NCI-H128 (cell line): Measurements from ENCODE around the gene FAM171A2.
A peak's percentile ranks its signal among the peaks of the same experiment; 100 is the strongest.
"Not testable (repeated sequence)": the region's sequence is repeated elsewhere in the genome, so short reads cannot be mapped to it uniquely, and the experiment has no call there.

Experiments used
- DNase-seq: peaks from one replicate; lab custom pipeline; 2025; ENCODE audit not compliant: unreplicated experiment; lab: John Stamatoyannopoulos, UW

The FAM171A2 gene

DNA sequence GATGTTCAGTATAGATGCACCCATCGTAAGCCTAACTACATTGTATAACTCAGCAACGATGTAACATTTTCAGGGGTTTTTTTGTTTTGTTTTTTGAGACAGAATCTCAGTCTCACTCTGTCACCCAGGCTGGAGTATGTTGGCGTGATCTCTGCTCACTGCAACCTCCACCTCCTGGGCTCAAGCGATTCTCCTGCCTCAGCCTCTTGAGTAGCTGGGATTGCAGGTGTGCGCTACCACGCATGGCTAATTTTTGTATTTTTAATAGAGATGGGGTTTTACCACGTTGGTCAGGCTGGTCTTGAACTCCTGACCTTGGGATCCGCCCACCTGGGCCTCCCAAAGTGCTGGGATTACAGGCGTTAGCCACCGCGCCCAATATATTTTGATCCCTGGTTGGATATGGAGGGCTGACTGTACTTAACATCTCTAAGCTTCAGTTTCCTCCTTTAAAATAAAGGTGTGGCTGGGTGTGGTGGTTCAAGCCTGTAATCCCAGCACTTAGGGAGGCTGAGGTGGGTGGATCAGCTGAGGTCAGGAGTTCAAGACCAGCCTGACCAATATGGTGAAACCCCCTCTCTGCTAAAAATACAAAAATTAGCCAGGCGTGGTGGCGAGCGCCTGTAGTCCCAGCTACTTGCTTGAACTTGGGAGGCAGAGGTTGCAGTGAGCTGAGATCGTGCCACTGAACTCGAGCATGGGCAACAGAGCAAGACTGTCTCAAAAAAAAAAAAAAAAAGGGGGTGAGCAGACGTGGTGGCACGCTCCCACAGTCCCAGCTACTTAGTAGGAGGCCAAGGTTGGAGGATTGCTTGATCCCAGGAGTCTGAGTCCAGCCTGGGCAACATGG lies 16.2 kb downstream of the FAM171A2 start:
- not testable (repeated sequence) for DNase-seq

DNA sequence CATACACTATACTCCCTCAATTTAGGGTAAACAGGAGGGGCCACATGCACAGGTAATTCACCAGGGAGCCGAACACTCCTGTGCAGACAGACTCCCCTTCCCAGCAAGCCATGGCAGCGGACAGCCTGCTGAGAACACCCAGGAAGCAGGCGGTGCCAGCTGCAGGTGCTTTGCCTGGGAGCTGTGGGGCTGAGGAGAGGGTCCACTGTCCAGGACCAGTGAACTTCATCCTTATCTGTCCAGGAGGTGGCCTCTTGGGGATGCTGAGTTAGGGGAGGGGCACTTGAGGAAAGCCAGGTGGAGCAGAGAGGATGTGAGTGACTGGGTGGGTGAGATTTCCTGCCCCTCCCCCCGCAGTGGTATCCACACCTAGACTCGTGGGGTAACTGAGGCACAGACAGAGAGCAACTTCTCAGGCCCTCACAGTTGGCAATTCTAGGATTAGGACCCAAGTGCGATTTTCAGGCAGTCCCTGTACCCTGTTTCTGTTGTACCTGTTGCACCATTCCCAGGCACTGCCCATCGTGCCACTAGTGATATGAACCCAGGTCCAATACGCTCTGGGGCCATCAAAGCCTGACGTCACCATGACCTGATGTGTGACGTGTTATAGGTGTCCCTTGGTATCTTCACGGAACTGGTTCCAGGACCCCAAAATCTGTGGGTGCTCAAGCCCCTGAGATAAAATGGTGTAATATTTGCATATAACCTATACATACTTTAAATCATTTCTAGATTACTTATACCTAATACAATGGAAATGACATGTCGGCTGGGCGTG lies 17.4 kb downstream of the FAM171A2 start:
- no peak for DNase-seq

DNA sequence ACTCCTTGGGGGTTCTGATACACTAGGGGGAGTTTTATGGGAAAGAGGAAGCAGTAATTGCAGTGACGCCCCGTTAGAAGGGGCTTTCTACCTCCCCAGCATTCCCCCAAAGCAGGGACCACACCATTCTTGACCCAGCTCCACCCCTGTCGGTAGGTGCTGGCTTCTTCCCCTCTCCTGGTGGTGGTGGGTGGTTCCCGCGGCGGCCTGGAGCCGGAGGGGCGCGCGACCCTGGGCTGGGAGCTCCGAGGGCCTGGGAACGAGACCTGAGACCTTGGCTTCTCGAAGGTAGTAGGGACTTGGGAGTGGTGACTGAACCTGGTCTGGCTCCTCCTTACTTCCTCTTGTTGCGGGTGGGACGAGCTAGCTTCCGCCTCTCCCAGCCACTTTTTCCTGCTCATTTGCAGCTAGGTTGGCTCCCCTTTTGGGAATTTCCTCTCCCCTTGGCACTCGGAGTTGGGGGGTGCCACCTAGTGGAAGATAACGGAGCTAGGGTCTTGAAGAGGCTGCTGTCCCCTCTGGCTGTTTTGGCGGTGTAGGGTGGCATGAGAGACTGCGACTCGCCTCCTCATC lies 18.1 kb downstream of the FAM171A2 start:
- DNase-seq = peak; percentile 51

DNA sequence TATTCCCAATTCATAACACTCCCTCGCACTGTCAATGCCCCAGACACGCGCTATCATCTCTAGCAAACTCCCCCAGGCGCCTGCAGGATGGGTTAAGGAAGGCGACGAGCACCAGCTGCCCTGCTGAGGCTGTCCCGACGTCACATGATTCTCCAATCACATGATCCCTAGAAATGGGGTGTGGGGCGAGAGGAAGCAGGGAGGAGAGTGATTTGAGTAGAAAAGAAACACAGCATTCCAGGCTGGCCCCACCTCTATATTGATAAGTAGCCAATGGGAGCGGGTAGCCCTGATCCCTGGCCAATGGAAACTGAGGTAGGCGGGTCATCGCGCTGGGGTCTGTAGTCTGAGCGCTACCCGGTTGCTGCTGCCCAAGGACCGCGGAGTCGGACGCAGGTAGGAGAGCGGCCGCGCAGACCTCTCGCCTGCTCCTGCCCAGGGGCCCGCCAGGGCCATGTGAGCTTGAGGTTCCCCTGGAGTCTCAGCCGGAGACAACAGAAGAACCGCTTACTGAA lies 18.7 kb downstream of the FAM171A2 start, which contains the start of gene GRN:
GRN (plus strand) TSS at position 364 of the 515 bp plus-strand sequence. CDS start 3,863 bp downstream, outside the sequence.
- peak; percentile 85 for DNase-seq

DNA sequence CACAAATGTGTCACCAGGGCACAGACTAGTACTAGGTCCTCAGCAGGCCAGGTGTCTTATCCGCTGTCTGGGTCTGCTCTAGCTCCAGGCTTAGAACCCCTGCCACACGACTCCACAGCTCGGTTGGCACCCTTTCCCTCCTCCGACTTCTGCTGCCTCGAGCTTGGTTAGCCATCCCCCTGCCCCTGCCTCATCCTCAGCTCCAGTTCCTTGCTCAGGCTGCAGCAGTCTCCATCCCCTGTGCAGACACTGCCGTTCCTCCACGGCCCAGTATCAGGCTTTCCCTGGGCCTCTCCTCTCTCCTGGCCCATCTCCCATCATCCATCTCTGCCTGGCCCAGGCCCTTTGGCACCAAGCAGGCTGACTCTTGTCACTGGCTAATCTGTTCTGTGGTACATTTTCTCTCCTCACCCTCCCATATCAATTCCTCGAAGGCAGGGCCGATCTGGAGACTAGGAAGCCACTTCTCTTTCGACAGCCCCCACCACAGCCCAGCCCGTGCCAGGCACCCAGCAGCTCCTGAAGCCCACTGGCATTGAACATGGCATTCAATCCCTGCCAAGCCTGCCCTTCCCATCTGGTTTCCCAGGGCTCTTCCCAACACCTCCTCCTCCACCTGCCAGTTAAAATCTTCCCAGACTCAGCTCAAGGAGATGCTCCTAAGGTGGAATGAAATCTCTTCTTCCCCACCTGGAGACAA lies 20.0 kb downstream of the FAM171A2 start:
- DNase-seq = no peak

DNA sequence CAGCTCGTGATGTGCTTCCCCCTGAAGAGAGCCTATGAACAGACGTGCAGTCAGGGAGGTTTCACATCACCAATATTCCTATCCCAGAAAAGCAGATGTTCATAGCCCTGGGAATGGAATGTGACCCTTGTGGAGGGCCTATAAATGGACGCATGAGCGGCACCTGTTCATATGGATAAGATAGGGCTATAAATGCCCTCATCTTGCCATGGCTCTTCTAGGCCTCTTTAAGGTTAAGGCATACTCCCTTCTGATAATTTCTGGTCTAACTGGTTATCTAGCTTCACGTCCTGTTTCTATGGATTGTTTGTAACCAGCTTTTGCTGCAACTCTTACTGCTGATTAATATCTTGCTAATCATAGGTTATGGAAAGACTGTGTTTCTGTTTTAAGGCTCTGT lies 23.1 kb downstream of the FAM171A2 start:
- not testable (repeated sequence) for DNase-seq

DNA sequence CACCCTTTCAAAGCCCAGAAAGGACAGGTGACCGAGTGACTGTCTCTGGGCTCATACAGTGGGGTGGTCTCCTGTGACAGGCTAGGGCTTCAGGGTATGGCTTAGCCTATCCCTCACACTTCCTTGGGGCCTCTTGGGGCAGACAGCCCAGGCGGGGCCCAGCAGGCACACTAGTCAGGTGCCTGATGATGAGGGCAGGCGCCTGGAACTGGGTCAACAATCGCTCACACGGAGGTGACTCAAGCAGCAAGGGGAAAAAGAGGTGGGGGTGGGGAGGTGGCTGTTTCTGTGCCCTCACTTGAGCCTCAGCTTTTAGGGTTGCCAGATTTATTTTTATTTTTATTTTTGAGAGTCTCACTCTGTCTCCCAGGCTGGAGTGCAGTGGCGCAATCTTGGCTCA lies 25.0 kb downstream of the FAM171A2 start:
- DNase-seq = no peak

DNA sequence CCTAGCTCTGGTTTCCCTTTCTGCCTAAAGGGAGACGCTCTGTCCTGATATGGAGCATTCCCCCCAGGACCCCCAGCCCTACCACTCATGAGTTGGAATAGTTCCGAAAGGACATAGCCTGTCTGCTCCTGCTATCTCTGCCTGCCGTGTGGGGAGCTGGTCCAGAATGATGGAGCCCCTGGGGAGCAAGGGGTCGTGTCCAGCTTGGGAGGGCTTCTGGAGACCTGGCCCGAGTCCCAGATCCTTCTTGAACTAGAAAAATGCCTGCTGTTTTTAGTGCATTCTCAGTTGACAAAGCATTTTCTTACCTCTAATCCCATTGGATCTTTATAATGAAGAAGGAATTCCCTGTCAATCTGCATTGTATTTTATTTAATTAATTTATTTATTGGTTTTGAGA lies 27.7 kb downstream of the FAM171A2 start:
- DNase-seq = no peak

DNA sequence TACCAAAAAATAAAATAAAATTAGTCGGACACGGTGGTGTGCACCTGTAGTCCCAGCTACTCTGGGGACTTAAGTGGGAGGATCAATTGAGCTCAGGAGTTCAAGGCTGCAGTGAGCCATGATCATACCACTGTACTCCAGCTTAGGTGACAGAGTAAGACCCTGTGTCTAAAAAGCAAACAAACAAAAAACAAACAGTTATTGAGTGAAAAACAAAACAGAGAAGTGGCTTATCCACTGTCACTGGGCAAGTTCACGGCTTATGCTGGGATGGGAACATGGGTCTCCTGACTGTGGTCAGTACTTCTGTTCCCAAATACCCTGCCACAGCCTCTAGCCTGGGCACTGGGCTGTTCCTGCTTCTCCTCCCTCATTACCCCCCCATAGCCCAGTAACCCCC lies 28.1 kb downstream of the FAM171A2 start:
- DNase-seq = no peak

DNA sequence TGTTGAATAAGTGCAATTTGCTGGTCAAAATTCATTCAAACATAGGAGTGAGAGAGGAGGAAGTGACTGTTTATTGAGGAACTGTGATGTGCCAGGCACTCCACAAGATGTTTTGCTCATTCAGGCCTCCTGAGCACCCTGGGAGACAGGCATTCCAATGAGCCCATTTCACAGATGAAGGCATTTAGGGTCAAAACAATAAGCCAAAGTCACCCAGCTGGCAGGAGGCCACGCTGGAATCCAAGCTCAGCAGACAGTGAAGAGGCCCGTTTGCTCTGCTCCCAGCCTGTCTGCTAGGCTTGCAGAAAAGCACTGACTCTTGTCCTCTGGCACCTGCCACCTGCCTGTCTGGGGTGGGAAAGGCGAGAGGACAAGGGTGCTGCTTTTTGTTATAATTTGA lies 28.9 kb downstream of the FAM171A2 start:
- no peak for DNase-seq

DNA sequence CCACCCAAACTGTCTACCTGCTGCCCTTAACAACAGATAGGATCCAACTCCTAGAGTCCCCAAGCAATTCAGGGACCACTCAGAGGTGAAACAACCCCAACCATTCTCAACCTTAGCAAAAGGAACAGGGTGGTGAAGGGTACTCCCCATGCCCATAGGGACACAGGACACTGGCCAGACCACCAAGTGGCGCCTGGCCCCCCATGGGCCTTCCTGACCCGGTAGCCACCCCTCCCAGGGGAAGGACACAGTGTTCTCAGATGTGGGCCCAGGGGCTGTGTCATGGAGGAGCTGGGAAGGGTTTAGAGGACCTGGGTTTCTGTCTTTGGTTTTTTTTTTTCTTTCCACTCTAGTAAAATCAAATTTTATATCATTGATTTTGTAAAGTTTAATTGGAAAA lies 29.3 kb downstream of the FAM171A2 start:
- DNase-seq = no peak

DNA sequence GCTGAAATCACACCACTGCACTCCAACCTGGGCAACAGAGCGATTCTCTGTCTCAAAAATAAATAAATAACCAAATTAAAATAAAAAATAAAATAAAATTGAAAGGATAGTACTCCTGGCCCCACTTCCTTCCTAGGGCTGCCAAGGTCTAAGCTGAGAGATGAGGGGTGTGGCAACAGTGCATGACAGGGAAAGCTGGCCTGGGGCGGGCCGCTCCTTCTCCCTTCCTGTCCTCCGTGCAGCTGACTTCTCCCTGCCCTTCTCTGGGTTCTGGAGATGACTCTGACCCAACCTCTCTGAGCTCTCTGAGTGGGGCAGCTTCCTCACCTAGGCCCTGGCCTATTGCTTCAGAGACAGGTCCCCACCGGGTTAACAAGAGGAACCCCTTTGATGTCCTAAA lies 30.3 kb downstream of the FAM171A2 start:
- DNase-seq = no peak

DNA sequence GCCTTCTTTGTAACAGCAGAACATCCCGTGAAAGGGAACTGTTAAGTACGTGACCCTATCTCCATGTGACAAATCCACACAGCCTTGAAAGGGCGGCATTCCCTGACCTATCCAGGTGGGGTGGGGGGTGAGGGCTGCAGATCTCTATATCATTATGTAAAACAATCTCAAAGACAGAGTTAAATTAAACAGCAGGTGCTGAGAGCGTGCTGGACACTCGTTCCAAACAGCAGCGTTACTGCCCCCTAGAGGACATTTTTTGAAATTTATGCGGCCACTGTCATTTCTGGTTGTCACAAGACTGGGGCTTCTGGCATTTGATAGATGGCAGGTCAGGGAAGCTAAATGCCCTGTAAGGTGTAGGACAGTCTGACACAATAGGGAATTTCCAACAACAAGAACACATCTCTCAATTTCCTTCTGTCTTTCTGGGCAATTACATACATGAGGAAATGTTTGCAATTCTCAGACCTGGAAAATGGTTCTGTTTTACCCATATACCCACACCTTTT lies 32.3 kb downstream of the FAM171A2 start:
- DNase-seq = no peak

DNA sequence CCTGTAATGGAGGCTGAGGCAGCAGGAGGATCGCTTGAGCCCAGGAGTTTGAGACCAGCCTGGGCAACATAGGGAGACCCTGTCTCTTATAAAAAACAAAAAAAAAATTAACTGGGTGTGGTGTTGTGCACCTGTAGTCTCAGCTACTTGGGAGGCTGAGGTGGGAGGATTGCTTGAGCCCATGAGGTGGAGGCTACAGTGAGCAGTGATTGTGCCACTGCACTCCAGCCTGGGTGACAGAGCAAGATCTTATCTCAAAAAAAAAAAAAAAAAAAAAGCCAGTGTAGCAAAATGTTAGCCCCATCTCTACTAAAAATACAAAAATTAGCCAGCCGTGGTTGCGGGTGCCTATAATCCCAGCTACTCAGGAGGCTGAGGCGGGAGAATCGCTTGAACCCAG lies 33.4 kb downstream of the FAM171A2 start:
- not testable (repeated sequence) for DNase-seq

DNA sequence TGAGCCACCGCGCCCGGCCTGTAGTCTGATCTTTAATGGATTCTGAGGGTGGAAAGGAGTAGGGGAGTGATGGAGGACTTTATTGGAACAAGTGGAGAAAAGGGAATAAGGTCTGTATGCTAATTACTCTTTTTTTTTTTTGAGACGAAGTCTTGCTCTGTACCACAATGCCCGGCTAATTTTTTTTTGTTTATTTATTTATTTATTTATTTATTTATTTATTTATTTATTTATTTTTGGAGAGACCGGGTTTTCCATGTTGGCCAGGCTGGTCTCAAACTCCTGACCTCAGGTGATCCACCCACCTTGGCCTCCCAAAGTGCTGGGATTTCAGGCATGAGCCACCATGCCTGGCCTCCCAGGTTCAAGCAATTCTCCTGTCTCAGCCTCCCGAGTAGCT lies 34.1 kb downstream of the FAM171A2 start:
- DNase-seq = not testable (repeated sequence)

DNA sequence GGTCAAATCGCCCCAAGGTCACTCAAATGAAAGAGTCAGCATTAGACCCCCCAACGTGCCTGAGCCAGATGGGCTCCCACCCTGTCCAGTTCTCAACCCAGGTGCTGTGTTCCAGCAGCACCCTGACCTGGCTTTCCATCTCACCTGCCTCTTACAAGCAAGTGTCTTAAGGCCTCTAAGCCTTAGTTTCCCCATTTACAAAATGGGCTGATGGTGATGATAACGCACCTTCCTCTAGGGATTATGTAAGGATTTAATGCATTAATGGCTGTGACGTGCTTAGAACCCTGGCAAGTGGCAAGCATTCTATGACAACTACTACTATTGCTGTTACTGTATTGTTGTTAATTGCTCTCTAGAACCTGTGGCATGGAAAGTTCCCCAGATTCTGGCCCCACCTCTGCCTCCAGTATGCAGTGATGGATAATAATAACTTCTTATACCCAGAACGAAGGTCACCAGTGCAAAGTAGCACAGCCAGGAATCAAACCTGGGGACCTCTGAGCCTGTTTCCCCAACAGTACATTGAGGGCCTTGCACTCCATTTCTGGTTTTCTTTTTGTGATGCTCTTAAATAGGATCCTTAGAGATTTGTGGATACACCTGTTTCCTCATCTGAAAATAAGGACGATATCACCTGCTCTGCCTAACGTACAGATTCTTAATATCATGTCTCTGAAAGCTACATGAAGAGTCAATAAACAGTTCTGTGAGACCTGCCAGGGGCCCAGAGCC lies 35.8 kb downstream of the FAM171A2 start:
- DNase-seq = no peak

DNA sequence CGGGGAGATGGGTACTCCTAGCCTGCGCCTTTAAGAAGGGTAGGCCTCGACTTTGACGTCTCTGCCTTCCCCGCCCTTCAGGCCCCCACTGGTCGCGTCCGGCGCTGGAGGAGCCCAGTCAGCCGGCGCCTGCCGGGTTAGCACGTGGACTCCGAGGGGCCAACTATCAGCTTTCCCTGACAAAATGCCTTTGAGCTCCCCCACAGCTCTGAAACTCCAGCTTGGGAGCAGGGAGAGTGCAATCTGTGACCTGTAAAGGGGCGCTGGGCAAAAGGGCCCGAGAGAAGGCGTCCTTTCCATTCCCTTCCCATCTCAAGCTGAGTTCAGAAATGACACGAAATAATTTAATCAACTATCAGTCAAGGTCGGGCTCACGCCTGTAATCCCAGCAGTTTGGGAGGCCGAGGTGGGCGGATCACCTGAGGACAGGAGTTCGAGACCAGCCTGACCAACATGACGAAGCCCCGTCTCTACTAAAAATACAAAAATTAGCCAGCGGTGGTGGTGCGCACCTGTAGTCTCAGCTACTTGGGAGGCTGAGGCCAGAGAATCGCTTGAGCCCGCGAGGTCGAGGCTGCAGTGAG lies 36.7 kb downstream of the FAM171A2 start:
- DNase-seq = peak; percentile 72

DNA sequence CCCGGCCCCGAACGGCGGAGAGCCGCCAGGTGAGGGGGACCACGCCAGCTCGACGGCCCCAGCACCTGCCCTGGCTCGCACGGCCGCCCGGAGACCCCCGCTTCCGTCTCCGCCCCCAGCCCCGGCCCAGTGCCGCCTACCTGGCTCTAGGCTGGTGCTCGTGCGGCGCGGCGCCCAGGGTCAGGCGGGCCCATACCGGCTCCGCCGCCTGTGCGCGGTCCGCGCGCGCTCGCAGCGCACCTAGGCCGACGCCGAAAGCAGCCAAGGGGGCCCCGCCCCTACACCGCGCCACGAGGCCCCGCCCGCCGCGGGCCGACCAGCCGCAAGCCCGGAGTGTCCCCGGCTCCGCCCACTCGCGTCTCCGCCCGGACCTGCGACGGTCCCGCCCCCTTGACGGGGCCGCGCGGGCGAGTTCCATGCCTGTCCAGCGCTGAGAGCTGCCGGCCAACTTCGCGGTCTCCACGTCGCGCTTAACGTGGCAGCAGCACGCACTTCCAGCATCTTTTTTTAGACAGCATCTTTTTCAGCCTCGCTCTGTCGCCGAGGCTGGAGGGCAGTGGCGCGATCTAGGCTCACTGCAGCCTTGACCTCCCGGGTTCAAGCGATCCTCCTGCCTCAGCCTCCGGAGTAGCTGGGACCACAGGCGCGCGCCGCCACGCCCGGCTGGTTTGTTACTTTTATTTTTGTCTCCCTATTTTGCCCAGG lies 38.9 kb downstream of the FAM171A2 start, which contains the start of gene SLC25A39:
SLC25A39 (minus strand) TSS at position 253 of the 705 bp plus-strand sequence. CDS start 1,261 bp downstream, outside the sequence.
- peak; percentile 72 for DNase-seq

DNA sequence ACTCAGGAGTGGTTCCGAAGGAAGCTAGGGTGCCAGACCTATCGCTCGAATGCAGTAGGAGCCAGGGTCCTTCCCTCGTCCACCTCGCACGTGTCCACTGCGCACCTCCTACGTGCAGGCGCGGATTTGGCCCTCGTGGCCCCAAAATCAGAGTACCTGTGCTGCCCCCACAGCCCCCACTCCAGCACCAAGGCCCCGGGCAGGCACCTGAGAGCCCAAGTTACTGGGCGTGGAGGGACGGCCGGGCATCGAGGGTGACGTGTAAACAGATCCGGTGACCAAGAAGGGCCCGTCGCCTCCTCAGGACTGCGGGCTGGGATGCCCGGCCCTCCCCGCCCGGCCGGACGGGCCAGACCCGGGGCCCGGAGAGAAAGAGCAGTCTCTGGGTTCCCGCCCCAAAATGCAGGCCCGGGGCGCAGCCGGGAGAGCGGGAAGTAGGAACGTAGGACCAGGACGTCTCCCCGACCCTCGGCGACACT lies 39.5 kb downstream of the FAM171A2 start:
- DNase-seq = no peak
